Measurements from ENCODE around the gene TLCD4.

TLCD4 gene

GRCh38 chr1:95097426-95097825, 19.7 kb upstream of the TLCD4 start:
- Histone ChIP-seq H3K4me3 (ENCODE audit: low read length) (no peak overlapping the region), H3K79me2 (ENCODE audit: low read length) (no peaks in the 10 kb centered on the region), H3K36me3 (replicated peaks; ENCODE audit: low read depth, low read length) (no peaks in the 10 kb centered on the region), H3K9me3 (ENCODE audit: insufficient read depth, low read length) (no peaks in the 10 kb centered on the region), H2AFZ (ENCODE audit: low read depth, low read length) (no peak overlapping the region), H3K9ac (ENCODE audit: low read length) (no peak overlapping the region), H3K27me3 (ENCODE audit: low read depth, low read length) (no peaks in the 10 kb centered on the region), H4K20me1 (ENCODE audit: insufficient read depth, low read length) (no peaks in the 10 kb centered on the region), H3K27ac (ENCODE audit: low read length) (no peak overlapping the region), H3K4me2 (ENCODE audit: low read length) (no peak overlapping the region), H3K4me1 (ENCODE audit: low read length) (peaks cover 55% of the 10 kb centered on the region)
- no peak for TF ChIP-seq EZH2phosphoT487 (IDR thresholded peaks at IDR 0.05; ENCODE audit: low read depth)
- no peak for TF ChIP-seq CTCF (IDR thresholded peaks at IDR 0.05; ENCODE audit: low read depth, low read length)

- Histone ChIP-seq H3K9ac (ENCODE audit: low read length) (no peak overlapping the region), H3K27me3 (ENCODE audit: low read depth, low read length) (no peaks in the 10 kb centered on the region), H3K79me2 (ENCODE audit: low read length) (no peaks in the 10 kb centered on the region), H3K4me2 (ENCODE audit: low read length) (no peak overlapping the region), H3K4me1 (ENCODE audit: low read length) (peaks cover 49% of the 10 kb centered on the region), H3K27ac (ENCODE audit: low read length) (no peak overlapping the region), H3K9me3 (ENCODE audit: insufficient read depth, low read length) (no peaks in the 10 kb centered on the region), H2AFZ (ENCODE audit: low read depth, low read length) (peak overlapping the region; percentile 74; the same call in 1 of the 2 replicates), H3K36me3 (replicated peaks; ENCODE audit: low read depth, low read length) (no peaks in the 10 kb centered on the region), H4K20me1 (ENCODE audit: insufficient read depth, low read length) (no peaks in the 10 kb centered on the region), H3K4me3 (ENCODE audit: low read length) (no peak overlapping the region)
- TF ChIP-seq EZH2phosphoT487 (IDR thresholded peaks at IDR 0.05; ENCODE audit: low read depth): no peak
- no peak for TF ChIP-seq CTCF (IDR thresholded peaks at IDR 0.05; ENCODE audit: low read depth, low read length)
These were observed 19.0 kb upstream of the TLCD4 start for GRCh38 chr1:95098196-95098595.

- no peaks in the 10 kb centered on the region for H3K4me1 ChIP-seq (ENCODE audit: low read length)
- no peaks in the 10 kb centered on the region for H3K27me3 ChIP-seq (ENCODE audit: low read depth, low read length)
- no peaks in the 10 kb centered on the region for H4K20me1 ChIP-seq (ENCODE audit: insufficient read depth, low read length)
- TF ChIP-seq CTCF (IDR thresholded peaks at IDR 0.05; ENCODE audit: low read depth, low read length): no peak
- no peaks in the 10 kb centered on the region for H3K36me3 ChIP-seq (replicated peaks; ENCODE audit: low read depth, low read length)
- no peaks in the 10 kb centered on the region for H3K79me2 ChIP-seq (ENCODE audit: low read length)
- no peak overlapping the region for H3K4me2 ChIP-seq (ENCODE audit: low read length)
- no peak overlapping the region for H3K9ac ChIP-seq (ENCODE audit: low read length)
- H3K9me3 ChIP-seq (ENCODE audit: insufficient read depth, low read length): no peaks in the 10 kb centered on the region
- H2AFZ ChIP-seq (ENCODE audit: low read depth, low read length): no peak overlapping the region
- H3K27ac ChIP-seq (ENCODE audit: low read length): no peak overlapping the region
- no peak overlapping the region for H3K4me3 ChIP-seq (ENCODE audit: low read length)
These were observed 8.4 kb upstream of the TLCD4 start for GRCh38 chr1:95108792-95109191.

- TF ChIP-seq EZH2phosphoT487 (IDR thresholded peaks at IDR 0.05; ENCODE audit: low read depth) (no peak), CTCF (IDR thresholded peaks at IDR 0.05; ENCODE audit: low read depth, low read length) (no peak)
- no peaks in the 10 kb centered on the region for H3K79me2 ChIP-seq (ENCODE audit: low read length)
These were observed 6.1 kb upstream of the TLCD4 start for GRCh38 chr1:95111014-95111413.

More at GRCh38 chr1:95111014-95111413, 6.1 kb upstream of the TLCD4 start:
- Histone ChIP-seq H3K36me3 (replicated peaks; ENCODE audit: low read depth, low read length) (no peaks in the 10 kb centered on the region), H3K4me1 (ENCODE audit: low read length) (peaks cover 9% of the 10 kb centered on the region), H3K4me3 (ENCODE audit: low read length) (no peak overlapping the region), H3K4me2 (ENCODE audit: low read length) (no peak overlapping the region), H2AFZ (ENCODE audit: low read depth, low read length) (no peak overlapping the region), H3K27ac (ENCODE audit: low read length) (no peak overlapping the region), H3K9ac (ENCODE audit: low read length) (no peak overlapping the region), H3K27me3 (ENCODE audit: low read depth, low read length) (no peaks in the 10 kb centered on the region), H3K9me3 (ENCODE audit: insufficient read depth, low read length) (no peaks in the 10 kb centered on the region), H4K20me1 (ENCODE audit: insufficient read depth, low read length) (no peaks in the 10 kb centered on the region)
